Heart right ventricle (tissue), 16 donors: ENCODE data around the gene AKR1E2. TPM values are rescaled to one million over a fixed set of nuclear protein-coding genes. Genes with fewer than 3 reads are reported as not detected.

Experiments
- ATAC-seq, 8 donors: fragments of 200-7000 bp; cut with Tn5 transposase; one replicate each; pipeline ENCODE4 v1.9.1; 2020; ENCODE audit warnings: mild to moderate bottlenecking in 8 of 8, moderate library complexity in 8 of 8, moderate number of reproducible peaks in 1 of 8
- DNase-seq, 2 donors: peaks; one replicate each; pipeline ENCODE4 v3.0.0-alpha.2; 2020
- H3K27ac ChIP-seq, 10 donors: fragments of 200-600 bp; sonication (generic) in 2 of 10; one replicate each; pipeline versions ENCODE4 v1.5.0 to v1.8.0; 2020 to 2022; ENCODE audit warnings: mild to moderate bottlenecking in 3 of 10
- H3K27me3 ChIP-seq, 7 donors: fragments of 200-600 bp; one replicate each; pipeline ENCODE4 v1.8.0; 2021 to 2022; ENCODE audit warnings: mild to moderate bottlenecking in 2 of 7
- H3K36me3 ChIP-seq, 9 donors: fragments of 200-600 bp; sonication (generic) in 1 of 9; one replicate each; pipeline versions ENCODE4 v1.5.0 to v1.8.0; 2020 to 2022; ENCODE audit warnings: mild to moderate bottlenecking in 2 of 9
- H3K4me1 ChIP-seq, 9 donors: fragments of 200-600 bp; sonication (generic) in 1 of 9; one replicate each; pipeline versions ENCODE4 v1.5.0 to v1.8.0; 2020 to 2022; ENCODE audit warnings: mild to moderate bottlenecking in 4 of 9
- H3K4me3 ChIP-seq, 10 donors: fragments of 200-600 bp; sonication (generic) in 2 of 10; one replicate each; pipeline versions ENCODE4 v1.5.0 to v1.8.0; 2020 to 2022; ENCODE audit warnings: mild to moderate bottlenecking in 7 of 10, moderate library complexity in 2 of 10
- H3K9me3 ChIP-seq, 11 donors: fragments of 200-600 bp in 10 of 11; sonication (generic) in 2 of 11; one replicate each; pipeline versions ENCODE4 v1.5.0 to v1.8.0; 2013 to 2022; ENCODE audit warnings: mild to moderate bottlenecking in 2 of 11, control low read depth in 1 of 11, moderate library complexity in 1 of 11
- CTCF ChIP-seq, 9 donors: fragments of 200-600 bp; sonication (generic) in 2 of 9; IDR thresholded peaks; one replicate each; pipeline versions ENCODE4 v1.5.0 to v1.8.0; 2021 to 2022; ENCODE audit warnings: antibody characterized with exemption in 9 of 9, mild to moderate bottlenecking in 5 of 9, moderate library complexity in 1 of 9
- WGBS, 2 donors: extraction: QIAGEN DNeasy Blood & Tissue Kit; methylation state at CpG; one replicate each; pipeline ENCODE4 v1.1.7; 2013; ENCODE audit warnings: inconsistent platforms in 1 of 2; 5-methylcytosine and 5-hydroxymethylcytosine counted together
- intact Hi-C, 10 donors: fragments of 100-400 bp; cut with DNase I; formaldehyde crosslinking; loops; one replicate each; pipeline versions ENCODE4 v1.11.1 to v1.14.2; 2022
- polyA plus RNA-seq, 2 donors: library from polyadenylated mRNA; stranded (reverse); fragments of 200-250 nt; gene quantifications; one replicate each; pipeline ENCODE4 v1.2.3, GENCODE V29; 2013
- total RNA-seq, 10 donors: library from RNA; stranded (reverse); fragmentation: NEBNext Ultra II Directional in 3 of 10; extraction: Animal tissue kit (Norgen Biotek cat#: 25700) in 3 of 10; gene quantifications; one replicate each; pipeline versions ENCODE4 v1.2.1 to v1.2.4, GENCODE V29; 2021 to 2023
- donor health status: Arrhythmogenic right ventricular cardiomyopathy.
- donor health status: ischemic (EF 13 %, LVEDD 7.1; RV severe dilation, severe dysfunction).
- donor health status: healthy with polysubstance abuse.
- donor health status: DM: no; HTN: yes; CAD: no.
- donor health status: DM: no; HTN: no; CAD: no.
- donor health status: ischemic (EF 25% LVEDD 6.9; RV normal size, moderate dysfunction).
- donor health status: ischemic (EF 25% LVEDD 5.7; RV mildly dilated, moderate dysfunction).
- donor health status: healthy.
- donor health status: DM: yes; HTN: yes; CAD: no.
- donor health status: Ischemic cardiomyopathy.
- donor health status: ischemic (EF 35%, LVEDD 5.7; RV mildly dilated, moderate dysfunction).
- donor health status: nonischemic (EF 11% LVEDD 7.7; RV severe dilation, severe dysfunction).
- donor health status: DM: yes; HTN: yes; CAD: no.
- donor health status: PGD.
- donor health status: ischemic (EF 29% LVEDD 5.4; RV normal size, mild dysfunction).
- donor health status: nonischemic (EF 23%, LVEDD 6.1; RV moderate dilation, normal function).

Gene AKR1E2
- total and polyA plus RNA-seq, 12 donors: 1.2 to 6.5 (median 4.1) TPM

- Histone ChIP-seq H3K27me3 (no peaks in the 10 kb centered on the region), H3K4me3 (no peak overlapping the region), H3K9me3 (no peaks in the 10 kb centered on the region), H3K36me3 (peaks cover 0 to 77% (median 6%) of the 10 kb centered on the region in 9 donors), H3K27ac (no peak overlapping the region), H3K4me1 (peaks cover 0 to 16% (median 7%) of the 10 kb centered on the region in 9 donors)
- WGBS, 2 donors: 61 to 67% methylated on average over 5 of the region's 5 CpGs
- intact Hi-C loops: no loop called here
- no peak for TF ChIP-seq CTCF (IDR thresholded peaks at IDR 0.05)
- DNase-seq (no peak), ATAC-seq (no peak)
Observed at GRCh38 chr10:4835494-4835918, 9.5 kb downstream of the AKR1E2 start.

GRCh38 chr10:4836416-4836969 lies 10.5 kb downstream of the AKR1E2 start:
- no peaks in the 10 kb centered on the region for H3K9me3 ChIP-seq
- H3K27me3 ChIP-seq: no peaks in the 10 kb centered on the region
- no peak for TF ChIP-seq CTCF (IDR thresholded peaks at IDR 0.05)
- ATAC-seq (no peak), DNase-seq (no peak)
- H3K36me3 ChIP-seq: peaks cover 0 to 67% (median 6%) of the 10 kb centered on the region in 9 donors
- intact Hi-C loops: no loop called here
- H3K27ac ChIP-seq: no peak overlapping the region
- H3K4me1 ChIP-seq: peaks cover 0 to 16% (median 7%) of the 10 kb centered on the region in 9 donors
- H3K4me3 ChIP-seq: no peak overlapping the region
- WGBS, 2 donors: 94 to 96% methylated on average over 8 of the region's 8 CpGs

- WGBS, 2 donors: 94 to 95% methylated on average over 1 of the region's 1 CpG
- DNase-seq: no peak
- no peak for TF ChIP-seq CTCF (IDR thresholded peaks at IDR 0.05)
- H3K4me1 ChIP-seq: peaks cover 0 to 16% (median 7%) of the 10 kb centered on the region in 9 donors
- no peak overlapping the region for H3K27ac ChIP-seq
- no peak overlapping the region for H3K4me3 ChIP-seq
- intact Hi-C loops: no loop called here
- H3K27me3 ChIP-seq: no peaks in the 10 kb centered on the region
- ATAC-seq: no peak
- H3K9me3 ChIP-seq: no peaks in the 10 kb centered on the region
- H3K36me3 ChIP-seq: peaks cover 0 to 61% (median 6%) of the 10 kb centered on the region in 9 donors
Observed at GRCh38 chr10:4837551-4837950, 11.5 kb downstream of the AKR1E2 start.

GRCh38 chr10:4838743-4839142 lies 12.7 kb downstream of the AKR1E2 start:
- intact Hi-C loops: no loop called here
- no peak for DNase-seq
- H3K9me3 ChIP-seq: no peaks in the 10 kb centered on the region
- no peak for TF ChIP-seq CTCF (IDR thresholded peaks at IDR 0.05)
- H3K4me3 ChIP-seq: no peak overlapping the region
- H3K27me3 ChIP-seq: no peaks in the 10 kb centered on the region
- WGBS, 2 donors: 21 to 34% methylated on average over 3 of the region's 3 CpGs
- H3K4me1 ChIP-seq: peaks cover 0 to 16% (median 7%) of the 10 kb centered on the region in 9 donors
- H3K36me3 ChIP-seq: peaks cover 0 to 60% (median 0%) of the 10 kb centered on the region in 9 donors
- H3K27ac ChIP-seq: peak overlapping the region in 3 of 10 donors; percentile 2 to 38 (median 25)
- peak in 5 of 8 donors; percentile 32 to 59 (median 52) for ATAC-seq
